GM19238 (cell line): ENCODE data around the gene LGALS9.
A peak's percentile ranks its signal among the peaks of the same experiment; 100 is the strongest.

ENCODE experiments used
- DNase-seq: peaks from one replicate; pipeline ENCODE4 v3.0.0; 2011; ENCODE audit warnings: low spot score; ENCODE audit not compliant: insufficient read length

The LGALS9 gene

GRCh38 chr17:27630607-27631410, at the start of gene LGALS9:
TSS of gene LGALS9 (plus strand) at chr17:27631188. CDS start at chr17:27631266, 78 bp downstream.
- peak; percentile 62 for DNase-seq

DNA sequence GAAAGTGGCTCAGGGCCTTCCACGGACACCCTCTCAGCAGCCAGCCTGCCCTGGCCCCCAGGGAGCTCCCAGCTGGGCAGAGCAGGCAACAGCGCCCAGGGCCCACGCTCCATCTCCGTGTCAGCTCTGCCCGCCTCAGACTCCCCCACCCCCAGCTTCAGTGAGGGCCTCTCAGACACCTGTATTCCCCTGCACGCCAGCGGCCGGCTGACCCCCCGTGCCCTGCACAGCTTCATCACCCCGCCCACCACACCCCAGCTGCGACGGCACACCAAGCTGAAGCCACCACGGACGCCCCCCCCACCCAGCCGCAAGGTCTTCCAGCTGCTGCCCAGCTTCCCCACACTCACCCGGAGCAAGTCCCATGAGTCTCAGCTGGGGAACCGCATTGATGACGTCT, 48.3 kb upstream of the LGALS9 start:
- no peak for DNase-seq

GRCh38 chr17:27585153-27585681, 45.8 kb upstream of the LGALS9 start:
- DNase-seq, result no peak

DNA sequence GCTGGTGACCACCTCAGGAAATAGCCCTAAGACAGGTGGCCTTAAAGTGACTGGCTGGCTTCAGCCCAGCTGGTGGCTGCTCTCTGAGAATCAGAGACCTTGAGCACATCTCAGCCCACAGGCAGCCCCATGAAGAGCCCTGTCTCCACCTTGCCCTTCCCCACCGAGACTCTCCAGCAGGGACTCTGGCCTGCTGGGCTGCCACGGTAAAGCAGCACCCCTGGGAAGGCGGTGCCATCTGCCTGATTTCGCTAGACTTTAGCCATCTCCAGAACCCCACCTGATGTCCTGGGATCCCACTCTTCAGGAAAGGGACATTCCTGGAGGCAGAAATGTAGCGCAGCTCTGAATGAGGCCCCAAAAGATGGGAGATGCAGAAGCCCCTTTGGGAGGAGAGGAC, 45.2 kb upstream of the LGALS9 start:
- DNase-seq, result no peak

DNA sequence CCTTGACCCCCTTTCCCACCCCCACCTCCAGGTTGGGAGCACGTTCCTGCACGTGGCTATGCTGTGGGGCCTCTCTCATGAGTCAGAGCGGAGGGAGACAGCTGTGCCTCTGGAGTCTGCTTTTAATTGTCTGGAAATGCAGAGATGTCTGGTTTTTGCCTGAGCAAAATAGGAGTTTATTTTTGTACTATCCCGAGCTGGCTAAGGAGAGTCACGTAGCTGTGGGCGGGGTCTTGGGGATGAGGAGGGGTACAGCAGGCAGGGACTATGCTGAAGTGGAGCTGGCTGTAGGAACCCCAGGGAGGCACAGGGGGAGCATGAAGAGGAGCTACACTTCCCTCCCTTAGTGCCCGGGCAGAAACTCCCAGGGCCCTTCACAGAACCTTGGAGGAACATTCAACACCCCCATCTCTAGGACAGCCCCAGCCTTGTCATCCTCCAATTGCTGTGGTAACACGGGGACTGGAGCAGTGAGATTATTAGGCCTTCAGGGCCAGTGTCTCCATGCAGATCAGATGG, 44.7 kb upstream of the LGALS9 start:
- DNase-seq, result no peak

- DNase-seq, result no peak
Measured at GRCh38 chr17:27588354-27588753, 42.6 kb upstream of the LGALS9 start.

DNA sequence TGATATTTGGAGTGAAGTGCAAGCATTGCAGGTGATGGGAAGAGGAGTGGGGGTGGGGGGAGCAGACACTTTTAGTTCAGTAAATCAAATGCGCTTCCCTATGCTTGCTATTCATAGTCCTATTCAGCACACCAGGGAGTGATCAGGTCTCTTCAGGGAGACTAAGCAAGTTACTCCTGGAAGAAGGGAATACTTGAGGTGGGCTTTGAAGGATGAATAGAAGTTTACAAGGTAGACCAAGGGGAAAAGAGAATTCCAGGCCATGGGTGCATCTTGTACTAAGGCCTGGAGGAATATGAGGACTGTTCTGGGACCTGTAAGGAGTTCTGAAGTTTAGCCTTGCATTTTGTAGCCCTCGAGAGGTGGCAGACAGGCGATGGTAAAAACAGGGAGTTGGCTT, 40.1 kb upstream of the LGALS9 start:
- DNase-seq, result no peak

DNA sequence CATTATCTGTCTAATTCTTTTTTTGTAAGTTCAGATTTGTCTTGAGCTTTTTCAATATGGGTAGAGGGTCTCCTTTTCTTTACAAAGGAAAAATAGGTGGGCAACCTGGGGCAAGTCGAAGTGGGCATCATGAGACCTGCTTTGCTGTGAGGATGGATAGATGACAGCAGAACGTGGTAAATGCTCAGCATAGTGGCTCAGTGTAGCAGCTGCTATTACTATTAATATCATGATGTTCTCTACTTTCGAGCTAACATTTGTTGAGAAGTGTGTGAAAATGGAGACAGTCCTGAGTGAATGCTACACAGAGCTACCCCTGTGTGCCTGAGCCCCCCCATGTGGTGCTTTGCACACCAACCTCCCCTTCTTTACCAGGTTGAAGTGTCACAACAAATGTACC, 39.0 kb upstream of the LGALS9 start:
- no peak for DNase-seq

DNA sequence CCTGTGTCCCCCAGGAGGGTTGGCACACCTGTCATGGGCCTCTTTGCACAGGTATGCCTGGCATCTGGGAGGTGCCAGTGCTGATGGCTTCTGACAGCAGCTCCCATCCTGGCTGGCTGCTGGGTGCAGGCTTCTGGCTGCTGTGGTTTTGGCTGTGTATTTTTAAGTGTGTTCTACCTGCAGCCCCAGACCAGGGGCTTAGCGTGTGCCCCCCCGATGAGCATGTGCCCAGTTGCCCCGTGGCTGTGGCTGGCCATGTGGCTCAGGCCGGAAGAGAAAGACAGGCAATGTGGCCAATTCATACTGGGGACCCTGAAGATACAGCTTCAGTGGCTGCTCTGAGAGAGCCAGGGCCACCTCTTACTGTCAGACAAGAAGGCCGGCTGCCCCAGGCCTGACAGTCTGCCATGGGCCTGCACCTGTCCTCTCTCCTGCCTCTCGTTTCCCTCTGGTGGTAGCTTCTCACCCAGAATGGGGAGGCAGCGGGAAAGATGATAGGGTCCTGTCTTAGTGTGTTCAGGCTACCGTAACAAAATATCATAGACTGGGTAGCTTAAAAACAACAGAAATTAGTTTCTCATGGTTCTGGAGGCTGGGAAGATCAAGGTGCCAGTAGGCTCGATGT, 37.6 kb upstream of the LGALS9 start:
- DNase-seq, result no peak

- DNase-seq, result no peak
Measured at GRCh38 chr17:27593857-27594255, 37.1 kb upstream of the LGALS9 start.

DNA sequence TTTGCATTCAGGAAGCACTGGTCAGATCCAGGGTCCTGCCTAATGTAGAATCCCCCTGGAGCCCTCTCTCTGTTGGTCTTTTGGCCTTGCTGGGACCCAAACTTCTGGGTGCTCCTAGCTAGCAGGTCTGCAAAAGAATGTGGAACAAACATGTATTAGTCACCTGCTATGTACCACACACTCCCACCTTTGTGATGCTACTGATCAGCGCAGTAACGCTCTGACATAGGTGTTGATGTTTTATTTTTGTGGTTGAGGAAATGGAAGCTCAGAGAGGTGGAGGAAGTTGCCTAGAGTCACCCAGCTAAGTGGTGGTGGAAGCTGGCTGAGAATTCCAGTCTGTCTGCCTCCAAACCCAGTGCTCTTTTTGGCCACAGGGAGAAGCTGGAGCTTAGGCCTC, 35.8 kb upstream of the LGALS9 start:
- no peak for DNase-seq

DNA sequence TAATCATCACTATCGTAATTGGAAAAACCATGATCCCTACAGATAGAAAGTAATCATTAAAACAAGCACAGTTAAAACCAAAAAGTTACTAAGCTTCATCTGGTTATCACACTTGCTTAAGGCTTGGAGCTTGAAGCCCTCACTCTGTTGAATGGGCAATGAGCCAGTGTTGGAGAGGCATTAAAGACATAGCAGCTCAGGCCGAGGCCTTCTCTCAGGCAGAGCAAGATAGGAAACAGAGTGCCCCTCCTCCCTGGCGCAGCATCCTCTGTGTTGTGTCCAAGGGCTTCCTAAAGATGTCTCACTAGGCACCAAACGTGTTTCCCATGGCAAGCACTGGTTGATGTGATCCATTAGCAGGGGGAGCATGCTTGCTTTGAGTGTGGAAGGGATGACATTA, 34.9 kb upstream of the LGALS9 start:
- no peak for DNase-seq

DNA sequence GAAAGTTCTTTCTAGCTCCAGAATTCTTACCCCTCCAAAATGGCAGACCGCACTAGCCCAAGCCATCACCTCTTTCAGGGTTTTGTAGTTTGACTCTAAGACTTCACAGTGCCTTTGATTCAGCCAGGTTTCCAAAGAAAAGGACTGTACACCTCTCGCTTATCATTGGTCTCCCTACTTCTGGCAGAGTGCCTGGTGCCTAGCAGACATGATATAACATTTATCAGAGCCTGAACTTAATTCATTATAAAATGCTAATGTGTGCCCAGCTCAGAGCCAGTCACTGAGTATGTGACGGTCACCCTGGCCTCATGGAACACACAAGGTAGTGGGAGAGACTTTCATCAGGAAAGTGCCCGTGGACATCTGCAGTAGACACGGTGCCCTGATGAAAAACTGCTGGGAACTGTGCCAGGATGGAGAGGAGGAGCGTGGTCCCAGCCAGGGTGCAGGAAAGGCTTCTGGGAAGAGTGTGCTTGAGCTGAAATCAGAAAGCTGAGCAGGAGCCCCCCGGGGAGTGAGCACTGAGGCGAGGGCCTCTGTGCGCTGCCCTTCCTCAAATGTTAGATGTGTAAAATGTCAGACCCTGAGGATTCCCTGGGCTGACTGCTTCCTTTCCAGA, 34.3 kb upstream of the LGALS9 start:
- no peak for DNase-seq

GRCh38 chr17:27597188-27597580, 33.8 kb upstream of the LGALS9 start:
- DNase-seq, result no peak

- no peak for DNase-seq
Measured at GRCh38 chr17:27597783-27598320, 33.1 kb upstream of the LGALS9 start.

DNA sequence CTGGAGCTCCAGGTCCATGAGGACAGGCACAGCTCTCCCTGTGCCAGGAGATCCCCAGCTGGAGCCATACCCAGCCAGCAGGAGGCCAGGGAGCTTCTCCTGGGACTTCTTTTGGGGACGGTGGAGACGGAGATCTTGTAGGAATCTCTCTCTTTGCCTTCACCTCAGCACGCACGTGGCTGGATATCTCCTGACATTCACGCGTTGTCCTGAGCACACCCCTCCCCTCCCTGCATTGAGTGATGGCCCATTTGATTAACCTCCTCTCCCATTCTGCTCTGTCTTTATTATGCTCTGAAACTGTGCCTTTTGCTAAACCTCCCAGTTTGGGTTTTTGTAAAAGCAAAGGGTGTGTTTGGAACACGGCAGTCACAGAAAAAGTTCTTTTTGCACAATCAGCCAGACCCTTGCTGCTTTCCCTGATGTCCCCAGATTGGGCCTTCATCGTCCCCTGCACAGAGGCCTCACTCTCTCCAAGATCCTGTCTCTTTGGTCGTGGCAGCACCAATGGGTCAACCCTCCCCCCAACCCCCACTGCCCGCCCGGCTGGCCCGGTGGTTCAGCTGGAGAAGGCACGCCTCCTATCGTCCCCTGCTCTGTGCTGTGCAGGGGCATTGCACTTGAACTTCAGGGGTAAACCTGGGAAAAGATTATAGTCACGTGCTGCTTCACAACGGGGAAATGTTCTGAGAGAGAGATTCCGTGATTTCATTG, 32.5 kb upstream of the LGALS9 start:
- no peak for DNase-seq

- no peak for DNase-seq
Measured at GRCh38 chr17:27600471-27600870, 30.5 kb upstream of the LGALS9 start.

DNA sequence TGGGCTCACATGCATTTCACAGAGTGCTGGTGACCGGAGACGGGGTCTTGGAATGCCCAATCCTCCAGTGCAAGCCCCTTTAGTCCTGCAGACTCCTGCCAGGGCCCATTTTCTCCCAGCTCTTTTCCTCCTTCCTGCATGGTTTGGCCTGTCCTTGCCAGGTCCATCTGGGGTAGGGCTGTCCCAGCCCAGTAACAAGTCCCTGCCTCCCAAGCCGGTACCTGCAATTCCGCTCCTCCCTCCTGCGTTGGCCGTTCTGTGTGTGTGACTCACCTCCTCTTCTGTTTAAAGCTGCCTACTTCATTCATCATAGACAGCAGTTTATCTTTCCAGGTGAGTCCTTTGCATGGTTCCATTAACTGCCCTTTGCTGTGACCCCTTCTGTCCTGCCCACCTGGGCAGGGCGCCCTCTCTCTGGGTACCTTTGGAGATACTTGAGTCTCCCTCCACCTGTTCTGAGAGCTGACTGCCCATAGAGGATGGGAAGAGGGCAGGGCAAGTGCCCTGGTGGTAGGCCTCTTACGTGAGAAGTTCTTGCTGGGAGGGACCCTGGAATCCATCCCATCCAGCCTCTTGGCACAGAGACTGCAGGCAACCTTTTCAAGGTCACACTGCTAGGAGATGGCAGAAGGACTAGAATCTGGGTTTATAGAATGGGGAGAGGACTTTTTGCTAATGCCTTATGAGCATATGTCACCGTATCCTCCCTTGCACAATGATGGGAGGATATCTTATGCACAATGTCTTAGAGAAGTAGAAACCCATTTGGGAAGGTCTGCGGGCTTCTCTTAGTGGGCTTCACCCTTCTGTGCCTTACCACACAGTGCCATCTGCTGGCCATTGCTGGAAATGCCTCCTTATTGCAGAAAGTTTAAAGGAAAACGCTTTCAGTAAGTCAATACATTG, 29.7 kb upstream of the LGALS9 start:
- DNase-seq, result peak; percentile 65

DNA sequence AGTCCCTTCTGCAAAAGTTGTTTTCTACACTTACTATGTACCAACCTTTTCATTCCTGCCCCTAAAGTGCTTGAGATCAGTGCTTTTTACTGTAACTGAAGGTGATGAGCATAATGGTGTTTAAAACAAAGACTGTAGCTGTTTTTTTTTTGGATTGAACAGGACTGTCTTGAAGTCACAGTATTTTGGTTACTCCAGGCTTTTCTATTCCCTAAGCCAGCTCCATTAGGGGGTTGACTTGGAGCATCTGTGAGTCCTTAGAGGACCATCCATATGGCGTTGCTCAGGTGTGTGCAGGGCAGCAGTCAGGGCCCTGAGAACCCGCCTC, 29.0 kb upstream of the LGALS9 start:
- no peak for DNase-seq

DNA sequence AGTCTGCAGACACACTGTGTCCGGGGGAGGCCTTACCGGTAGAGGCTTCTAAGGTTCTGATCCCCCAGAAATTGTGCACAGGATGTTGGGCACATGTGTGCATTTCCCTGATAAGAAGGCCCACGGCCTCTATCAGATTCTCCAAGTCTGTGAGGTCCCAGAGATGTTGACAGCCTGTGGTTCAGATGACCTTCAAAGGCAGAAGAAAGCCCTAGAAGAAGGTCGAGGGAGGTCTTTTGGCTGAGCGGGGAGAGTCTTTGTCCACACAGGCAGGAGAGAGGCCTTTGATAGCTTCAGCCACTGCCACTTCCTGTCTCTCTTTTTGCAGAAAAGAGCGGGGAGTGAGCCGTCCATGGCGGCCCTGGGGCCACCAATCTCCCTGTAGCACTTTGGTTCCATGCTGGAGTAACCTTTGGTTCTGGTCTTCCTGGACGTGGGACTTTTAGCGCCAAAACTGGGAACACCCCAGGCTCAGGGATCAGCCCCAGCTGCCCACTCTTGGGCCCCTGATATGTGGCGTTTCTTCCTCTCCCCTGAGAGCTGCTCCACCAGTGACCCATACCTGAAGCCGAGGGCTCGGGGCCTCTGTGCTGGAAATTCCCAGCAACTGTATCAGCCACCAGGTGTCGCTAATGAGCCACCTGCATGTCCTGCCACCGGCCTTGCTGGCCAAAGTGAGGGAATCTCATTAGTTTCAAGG, 28.1 kb upstream of the LGALS9 start:
- peak; percentile 76 for DNase-seq
